K562 (cell line): ENCODE results near the gene BCL10. TPM values are rescaled to one million over a fixed set of nuclear protein-coding genes. Genes with fewer than 3 reads are reported as not detected.

Source experiments
- BCL6 ChIP-seq: fragments of 250-450 bp; sonication (Bioruptor Pico); IDR thresholded peaks from 2 replicates; pipeline ENCODE4 v1.4.0; 2020
- ELF1 ChIP-seq: fragments of 200-800 bp; sonication (Bioruptor generic); IDR thresholded peaks from 2 replicates; pipeline ENCODE4 v1.6.1; 2016; ENCODE audit warnings: missing genetic modification characterization, missing compliant biosample characterization
- ZBTB7A ChIP-seq: IDR thresholded peaks from 2 replicates; pipeline ENCODE4 v1.6.1; 2011; ENCODE audit warnings: low read depth, mild to moderate bottlenecking, low read length, moderate library complexity, borderline replicate concordance; ENCODE audit not compliant: control insufficient read depth
- polyA plus RNA-seq, 8 experiments: library from polyadenylated mRNA; depleted of rRNA in 4 of 8; stranded (reverse) in 5 of 8; unstranded in 3 of 8; fragments of >200 nt; fragmentation: Nextera tagmentation in 2 of 8; fragmentation: Illumina TruSeq in 1 of 8; extraction: Ambion mirVana in 2 of 8; extraction: Trizol in 1 of 8; gene quantifications; 2 replicates each; pipeline versions ENCODE4 v1.2.1 to v1.2.3, GENCODE V29; 2011 to 2014; ENCODE audit warnings: inconsistent platforms in 1 of 8, missing spikeins in 1 of 8
- total RNA-seq, 7 experiments: library from RNA; depleted of rRNA in 6 of 7; stranded (reverse); fragments of >200 nt in 6 of 7; fragmentation: Illumina TruSeq in 2 of 7; extraction: Trizol in 2 of 7; gene quantifications; 2 replicates each; pipeline versions ENCODE4 v1.2.1 to v1.2.3, GENCODE V29; 2011 to 2021; ENCODE audit warnings: low replicate concordance in 1 of 7
- TF ChIP-seq, protein P1 (sequence below): fragments of 450-650 bp; IDR thresholded peaks from 2 replicates; pipeline ENCODE4 v1.6.1; 2017; ENCODE audit warnings: antibody characterized with exemption, mild to moderate bottlenecking
- TF ChIP-seq, protein P2 (sequence below), 2 experiments: fragments of 450-650 bp; IDR thresholded peaks; 2 replicates each; pipeline ENCODE4 v1.6.1; 2016

BCL10 gene
- total and polyA plus RNA-seq, 9 of the 15 experiments (the other 6 are each of a cell fraction or from before 2014, with no cell fraction given) = 8.0 to 19.4 (median 12.3) TPM

DNA sequence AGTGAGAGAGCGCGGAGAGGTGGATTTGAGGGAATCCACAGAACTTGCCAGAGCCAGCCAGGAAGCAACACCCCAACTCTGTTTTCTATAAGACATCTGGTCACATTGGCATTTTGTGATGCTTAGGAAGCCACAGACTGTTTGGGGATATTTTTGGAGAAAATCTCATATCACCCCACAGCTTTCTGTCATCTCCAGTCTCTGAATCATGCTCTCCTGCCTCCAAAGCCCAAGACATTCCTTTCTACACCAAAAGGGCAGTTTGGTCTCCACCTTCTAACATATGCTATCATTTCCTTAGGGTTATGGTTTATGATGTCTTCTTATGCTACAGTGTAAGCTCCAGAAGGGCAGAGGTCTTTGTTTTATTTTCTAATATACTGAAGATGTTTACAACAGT is 14.4 kb upstream of the BCL10 start (continued):
- TF ChIP-seq, protein P1, sequence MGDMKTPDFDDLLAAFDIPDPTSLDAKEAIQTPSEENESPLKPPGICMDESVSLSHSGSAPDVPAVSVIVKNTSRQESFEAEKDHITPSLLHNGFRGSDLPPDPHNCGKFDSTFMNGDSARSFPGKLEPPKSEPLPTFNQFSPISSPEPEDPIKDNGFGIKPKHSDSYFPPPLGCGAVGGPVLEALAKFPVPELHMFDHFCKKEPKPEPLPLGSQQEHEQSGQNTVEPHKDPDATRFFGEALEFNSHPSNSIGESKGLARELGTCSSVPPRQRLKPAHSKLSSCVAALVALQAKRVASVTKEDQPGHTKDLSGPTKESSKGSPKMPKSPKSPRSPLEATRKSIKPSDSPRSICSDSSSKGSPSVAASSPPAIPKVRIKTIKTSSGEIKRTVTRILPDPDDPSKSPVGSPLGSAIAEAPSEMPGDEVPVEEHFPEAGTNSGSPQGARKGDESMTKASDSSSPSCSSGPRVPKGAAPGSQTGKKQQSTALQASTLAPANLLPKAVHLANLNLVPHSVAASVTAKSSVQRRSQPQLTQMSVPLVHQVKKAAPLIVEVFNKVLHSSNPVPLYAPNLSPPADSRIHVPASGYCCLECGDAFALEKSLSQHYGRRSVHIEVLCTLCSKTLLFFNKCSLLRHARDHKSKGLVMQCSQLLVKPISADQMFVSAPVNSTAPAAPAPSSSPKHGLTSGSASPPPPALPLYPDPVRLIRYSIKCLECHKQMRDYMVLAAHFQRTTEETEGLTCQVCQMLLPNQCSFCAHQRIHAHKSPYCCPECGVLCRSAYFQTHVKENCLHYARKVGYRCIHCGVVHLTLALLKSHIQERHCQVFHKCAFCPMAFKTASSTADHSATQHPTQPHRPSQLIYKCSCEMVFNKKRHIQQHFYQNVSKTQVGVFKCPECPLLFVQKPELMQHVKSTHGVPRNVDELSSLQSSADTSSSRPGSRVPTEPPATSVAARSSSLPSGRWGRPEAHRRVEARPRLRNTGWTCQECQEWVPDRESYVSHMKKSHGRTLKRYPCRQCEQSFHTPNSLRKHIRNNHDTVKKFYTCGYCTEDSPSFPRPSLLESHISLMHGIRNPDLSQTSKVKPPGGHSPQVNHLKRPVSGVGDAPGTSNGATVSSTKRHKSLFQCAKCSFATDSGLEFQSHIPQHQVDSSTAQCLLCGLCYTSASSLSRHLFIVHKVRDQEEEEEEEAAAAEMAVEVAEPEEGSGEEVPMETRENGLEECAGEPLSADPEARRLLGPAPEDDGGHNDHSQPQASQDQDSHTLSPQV = no peak
- TF ChIP-seq BCL6 (CRISPR knock-in tag) (no peak), ELF1 (no peak), ZBTB7A (no peak)
- TF ChIP-seq, protein P2, sequence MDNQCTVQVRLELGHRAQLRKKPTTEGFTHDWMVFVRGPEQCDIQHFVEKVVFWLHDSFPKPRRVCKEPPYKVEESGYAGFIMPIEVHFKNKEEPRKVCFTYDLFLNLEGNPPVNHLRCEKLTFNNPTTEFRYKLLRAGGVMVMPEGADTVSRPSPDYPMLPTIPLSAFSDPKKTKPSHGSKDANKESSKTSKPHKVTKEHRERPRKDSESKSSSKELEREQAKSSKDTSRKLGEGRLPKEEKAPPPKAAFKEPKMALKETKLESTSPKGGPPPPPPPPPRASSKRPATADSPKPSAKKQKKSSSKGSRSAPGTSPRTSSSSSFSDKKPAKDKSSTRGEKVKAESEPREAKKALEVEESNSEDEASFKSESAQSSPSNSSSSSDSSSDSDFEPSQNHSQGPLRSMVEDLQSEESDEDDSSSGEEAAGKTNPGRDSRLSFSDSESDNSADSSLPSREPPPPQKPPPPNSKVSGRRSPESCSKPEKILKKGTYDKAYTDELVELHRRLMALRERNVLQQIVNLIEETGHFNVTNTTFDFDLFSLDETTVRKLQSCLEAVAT (IDR thresholded peaks at IDR 0.05) = no peak
